Erythroblast (primary cell): ENCODE data around the gene IFT22.

ENCODE experiments used
- GATA1 ChIP-seq: IDR thresholded peaks from 2 replicates; pipeline ENCODE4 v1.6.1; 2011; ENCODE audit warnings: low read depth, mild to moderate bottlenecking, control low read depth, low read length, moderate library complexity
- POLR2A ChIP-seq: IDR thresholded peaks from 2 replicates; pipeline ENCODE4 v1.6.1; 2011; ENCODE audit warnings: mild to moderate bottlenecking, low read length

GRCh38 chr7:101278461-101279292, 42.9 kb downstream of the IFT22 start:
- TF ChIP-seq POLR2A (no peak), GATA1 (no peak)
